ENCODE results near the gene ARF1. TPM values are rescaled to one million over a fixed set of nuclear protein-coding genes. Genes with fewer than 3 reads are reported as not detected.

The ARF1 gene
- polyA plus RNA-seq, 1 donor (not counting 4 experiments of a cell fraction or from before 2014, with no cell fraction given): 295 TPM

- H4K20me1 ChIP-seq (ENCODE audit: control insufficient read depth, extremely low read depth, insufficient read depth, low read length): no peaks in the 10 kb centered on the region
- no peak overlapping the region for H3K27ac ChIP-seq (ENCODE audit: control insufficient read depth, insufficient read depth, low read length)
- DNase-seq (ENCODE audit: low read depth, low spot score): no peak
- H3K4me2 ChIP-seq (ENCODE audit: control insufficient read depth, extremely low read depth, insufficient read depth, low read depth, low read length): no peak overlapping the region
- no peaks in the 10 kb centered on the region for H3K4me1 ChIP-seq (ENCODE audit: control insufficient read depth, extremely low read depth, insufficient read depth, low read length)
- H3K9ac ChIP-seq (ENCODE audit: control insufficient read depth, extremely low read depth, insufficient read depth, low read length): no peak overlapping the region
- H3K4me3 ChIP-seq (ENCODE audit: control insufficient read depth in 2 of 3, extremely low read depth in 1 of 3, insufficient read depth in 2 of 3, low read depth in 1 of 3, low read length in 3 of 3): no peak overlapping the region
- peaks cover 28% of the 10 kb centered on the region for H3K27me3 ChIP-seq (ENCODE audit: control insufficient read depth, extremely low read depth, insufficient read depth, low read length)
- no peak for TF ChIP-seq CTCF (optimal IDR thresholded peaks at IDR 0.05 in 1 of 3, IDR thresholded peaks at IDR 0.05 in 1 of 3, conservative IDR thresholded peaks at IDR 0.05 in 1 of 3; ENCODE audit: extremely low read depth in 1 of 3, insufficient read depth in 2 of 3, low read length in 3 of 3)
- TF ChIP-seq EZH2 (IDR thresholded peaks at IDR 0.05; ENCODE audit: low read length): no peak
- H3K79me2 ChIP-seq (ENCODE audit: control insufficient read depth, insufficient read depth, low read length): no peaks in the 10 kb centered on the region
- no peaks in the 10 kb centered on the region for H3K36me3 ChIP-seq (ENCODE audit: control insufficient read depth in 2 of 2, extremely low read depth in 1 of 2, insufficient read depth in 2 of 2, low read length in 2 of 2)
- no peaks in the 10 kb centered on the region for H3K9me1 ChIP-seq (ENCODE audit: control insufficient read depth, extremely low read depth, insufficient read depth, low read length)
- dilution Hi-C loops (cut with MboI; ENCODE audit: extremely low pct_ligation_motif_present, low sequenced_read_pairs): no loop called here
- H2AFZ ChIP-seq (ENCODE audit: control insufficient read depth, low read length): no peak overlapping the region
- FAIRE-seq: no peak
- peaks cover 2% of the 10 kb centered on the region for H3K9me3 ChIP-seq (ENCODE audit: control insufficient read depth, low read depth, low read length)
Observed at GRCh38 chr1:228042508-228042907, 40.0 kb upstream of the ARF1 start.

DNA sequence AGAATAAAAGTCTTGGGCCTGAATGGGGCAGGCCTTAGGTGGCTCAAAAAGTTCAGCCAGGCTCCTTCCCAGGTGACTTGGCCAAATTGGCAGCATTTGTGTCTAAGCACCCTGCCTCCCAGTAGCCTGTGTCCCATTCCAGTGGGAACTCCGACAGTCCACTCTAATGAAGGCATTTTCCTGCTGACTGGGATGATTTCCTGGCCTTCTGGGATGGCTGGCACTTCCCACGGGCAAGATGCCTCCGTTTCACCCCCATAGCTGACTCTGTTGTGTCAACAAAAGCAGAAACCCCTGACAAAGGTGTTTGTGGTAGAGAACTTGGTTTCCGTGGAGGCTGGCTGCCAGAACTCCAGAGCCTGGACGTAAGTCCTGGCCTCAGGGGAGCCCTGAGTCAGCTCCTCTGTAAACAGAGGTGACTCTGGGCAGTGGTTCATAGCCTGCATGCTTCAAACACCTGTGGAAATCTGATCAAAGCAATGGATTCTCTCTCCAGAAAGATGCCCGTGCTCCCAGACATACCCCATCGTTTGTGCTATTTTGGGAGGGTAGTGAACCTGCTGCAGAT is 39.1 kb upstream of the ARF1 start:
- Histone ChIP-seq H3K36me3 (ENCODE audit: control insufficient read depth in 2 of 2, extremely low read depth in 1 of 2, insufficient read depth in 2 of 2, low read length in 2 of 2) (no peaks in the 10 kb centered on the region), H3K9ac (ENCODE audit: control insufficient read depth, extremely low read depth, insufficient read depth, low read length) (no peak overlapping the region), H3K79me2 (ENCODE audit: control insufficient read depth, insufficient read depth, low read length) (no peaks in the 10 kb centered on the region), H3K27ac (ENCODE audit: control insufficient read depth, insufficient read depth, low read length) (no peak overlapping the region), H4K20me1 (ENCODE audit: control insufficient read depth, extremely low read depth, insufficient read depth, low read length) (no peaks in the 10 kb centered on the region), H3K4me3 (ENCODE audit: control insufficient read depth in 2 of 3, extremely low read depth in 1 of 3, insufficient read depth in 2 of 3, low read depth in 1 of 3, low read length in 3 of 3) (no peak overlapping the region), H3K27me3 (ENCODE audit: control insufficient read depth, extremely low read depth, insufficient read depth, low read length) (peaks cover 25% of the 10 kb centered on the region), H3K9me3 (ENCODE audit: control insufficient read depth, low read depth, low read length) (peaks cover 2% of the 10 kb centered on the region), H3K4me1 (ENCODE audit: control insufficient read depth, extremely low read depth, insufficient read depth, low read length) (no peaks in the 10 kb centered on the region), H2AFZ (ENCODE audit: control insufficient read depth, low read length) (no peak overlapping the region), H3K9me1 (ENCODE audit: control insufficient read depth, extremely low read depth, insufficient read depth, low read length) (no peaks in the 10 kb centered on the region), H3K4me2 (ENCODE audit: control insufficient read depth, extremely low read depth, insufficient read depth, low read depth, low read length) (no peak overlapping the region)
- dilution Hi-C loops (cut with MboI; ENCODE audit: extremely low pct_ligation_motif_present, low sequenced_read_pairs): no loop called here
- FAIRE-seq: no peak
- TF ChIP-seq CTCF (optimal IDR thresholded peaks at IDR 0.05 in 1 of 3, IDR thresholded peaks at IDR 0.05 in 1 of 3, conservative IDR thresholded peaks at IDR 0.05 in 1 of 3; ENCODE audit: extremely low read depth in 1 of 3, insufficient read depth in 2 of 3, low read length in 3 of 3) (no peak), EZH2 (IDR thresholded peaks at IDR 0.05; ENCODE audit: low read length) (no peak)
- no peak for DNase-seq (ENCODE audit: low read depth, low spot score)

Data from keratinocyte (primary cell).